HG03139 (cell line): Measurements from ENCODE around the gene ENDOV.

Source experiments
- ATAC-seq: cut with Tn5 transposase; IDR thresholded peaks from one replicate; pipeline ENCODE4 v1.9.1; 2021; ENCODE audit not compliant: unreplicated experiment

Gene ENDOV

DNA sequence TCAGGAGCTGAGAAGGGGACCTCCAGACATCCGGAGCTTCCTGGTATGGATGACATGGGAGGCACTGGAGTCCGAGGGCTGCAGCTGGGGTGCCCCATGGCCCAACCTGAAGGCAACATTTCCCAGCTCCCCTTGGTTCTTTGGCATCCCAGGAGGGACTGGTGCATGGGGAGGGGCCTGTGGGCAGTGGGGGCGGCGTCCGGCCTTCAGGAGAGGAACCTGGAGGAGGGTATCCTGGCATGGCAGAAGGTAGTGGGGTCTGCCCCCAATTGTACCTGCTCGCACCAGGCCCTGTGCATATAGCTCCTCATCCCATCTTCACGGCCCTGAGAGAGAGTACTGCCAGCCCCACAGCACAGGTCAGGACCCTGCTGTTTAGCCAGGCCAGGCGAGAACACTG is 49.5 kb downstream of the ENDOV start:
- no peak for ATAC-seq

DNA sequence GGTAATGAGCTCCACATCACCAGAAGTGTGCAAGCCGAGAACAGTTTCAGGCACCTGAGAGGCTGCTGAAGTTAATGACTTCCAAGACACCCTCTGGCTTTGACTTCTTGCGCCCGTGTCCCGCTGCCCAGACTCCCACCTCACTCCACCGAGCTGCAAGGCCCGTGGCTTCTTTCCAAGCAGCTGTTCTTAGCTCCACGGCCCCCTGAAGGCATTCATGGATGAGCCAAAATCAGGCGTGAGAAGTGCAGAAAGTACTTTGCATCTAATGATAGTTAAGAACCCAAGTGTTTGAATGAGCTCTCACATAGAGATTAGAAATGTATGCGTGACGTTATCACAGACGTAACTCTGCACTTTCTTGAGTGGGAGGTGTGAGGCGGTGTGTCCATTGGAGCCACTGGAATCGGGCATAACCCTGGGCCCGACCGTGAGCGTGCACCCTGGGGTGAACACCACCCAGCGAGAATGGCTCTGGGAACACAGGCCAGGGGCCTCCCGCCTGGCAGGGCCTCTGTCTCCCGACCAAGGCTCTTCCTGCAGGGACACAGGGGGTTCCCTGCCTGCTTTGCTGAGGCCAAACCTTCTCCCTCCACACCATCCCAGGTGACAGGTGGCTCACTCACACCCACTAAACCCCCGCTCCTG is 50.5 kb downstream of the ENDOV start:
- no peak for ATAC-seq

DNA sequence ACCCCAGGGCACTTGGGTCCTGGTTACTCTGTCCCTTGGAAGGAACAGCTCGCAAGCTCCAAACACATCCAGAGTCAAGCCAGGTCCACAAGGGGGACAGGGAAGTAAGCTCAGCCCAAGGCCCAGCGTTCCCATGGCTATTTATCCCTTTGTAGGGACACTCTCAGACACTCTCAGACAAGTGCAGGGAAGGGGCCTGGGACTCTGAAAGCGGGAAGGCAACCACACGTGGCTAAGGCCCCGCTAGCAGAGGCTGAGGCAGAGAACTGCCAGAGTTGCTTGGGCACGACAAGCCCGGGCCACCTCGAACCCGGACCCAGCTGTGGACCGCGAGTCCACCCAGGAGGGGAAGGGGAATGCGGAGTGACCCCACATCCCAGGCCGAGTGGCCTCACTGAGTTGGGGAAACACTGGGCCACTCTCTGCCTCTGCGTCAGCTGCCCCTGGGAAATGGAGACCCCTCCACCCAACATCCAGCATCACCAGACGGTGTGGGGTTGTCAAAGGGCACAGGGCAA is 51.3 kb downstream of the ENDOV start:
- no peak for ATAC-seq

DNA sequence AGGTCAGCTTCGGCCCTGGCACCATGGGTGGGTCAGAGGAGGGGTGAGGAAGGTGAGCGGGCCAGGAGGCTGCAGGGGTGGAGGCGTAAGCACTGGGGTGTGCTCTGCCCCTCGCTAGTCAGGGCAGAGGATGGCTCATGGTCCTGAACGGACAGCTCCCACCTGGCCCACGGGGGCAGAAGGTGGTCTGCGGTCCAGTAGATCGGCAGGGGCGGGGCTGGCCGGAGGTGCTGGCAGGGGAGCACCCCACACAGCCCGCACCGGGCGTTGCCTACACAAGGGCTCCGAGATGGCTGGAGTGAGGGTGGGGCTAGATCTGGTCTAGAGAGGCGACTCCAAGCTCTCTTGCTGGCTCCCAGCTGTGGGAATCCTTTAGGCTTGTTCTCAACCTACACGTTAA is 53.3 kb downstream of the ENDOV start:
- ATAC-seq = no peak

DNA sequence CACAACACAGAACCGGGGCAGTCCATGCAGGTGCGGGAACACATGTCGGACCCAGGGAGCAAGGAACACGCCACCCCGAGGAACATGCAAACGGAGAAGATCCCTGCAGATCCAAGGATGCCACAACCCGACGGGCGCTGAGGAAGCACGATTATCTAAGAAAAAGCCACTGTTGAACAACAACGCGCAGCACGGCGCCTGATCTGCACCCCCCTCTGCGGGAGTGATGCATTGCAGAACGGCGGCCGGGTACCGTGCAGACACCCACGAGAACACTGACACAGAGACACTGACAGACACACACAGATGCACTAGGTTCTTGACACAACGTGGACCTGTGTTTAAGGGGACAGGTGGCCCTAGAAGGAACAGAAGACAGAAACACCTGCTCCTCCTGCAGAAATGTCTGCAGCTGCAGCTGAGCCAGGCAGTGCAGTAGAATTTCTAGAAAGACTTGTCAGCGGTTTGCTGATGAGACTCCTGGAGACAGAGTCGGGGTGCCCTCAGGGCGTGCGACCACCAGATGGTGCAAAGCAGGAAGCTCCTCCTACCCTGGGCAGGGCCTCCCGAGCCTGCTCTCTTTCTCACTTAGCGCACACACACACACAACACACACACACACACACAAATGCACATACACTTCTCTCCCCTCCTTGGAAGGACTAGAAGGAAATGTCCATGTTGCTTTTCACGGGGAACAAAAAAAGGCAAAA is 54.0 kb downstream of the ENDOV start:
- no peak for ATAC-seq

DNA sequence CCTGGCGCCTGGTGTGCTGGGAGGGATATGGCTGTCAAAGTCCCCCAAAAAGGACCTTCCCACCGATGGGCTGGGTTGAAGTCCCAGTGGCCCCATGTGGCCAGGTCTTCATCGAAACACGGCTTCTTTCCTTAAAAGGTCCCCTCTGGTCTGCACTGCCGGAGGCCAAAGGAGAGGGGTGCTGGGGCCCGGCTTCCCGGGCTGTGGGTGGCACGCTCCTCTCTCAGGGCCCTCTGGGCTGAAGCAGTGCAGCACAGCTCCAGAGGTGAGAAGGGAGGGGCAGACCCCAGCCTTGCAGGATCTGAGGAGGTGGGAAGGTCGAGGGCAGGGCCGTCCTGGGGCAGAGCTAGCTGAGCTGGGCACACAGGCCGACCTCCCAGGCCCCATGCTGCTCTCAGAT is 54.7 kb downstream of the ENDOV start:
- no peak for ATAC-seq

DNA sequence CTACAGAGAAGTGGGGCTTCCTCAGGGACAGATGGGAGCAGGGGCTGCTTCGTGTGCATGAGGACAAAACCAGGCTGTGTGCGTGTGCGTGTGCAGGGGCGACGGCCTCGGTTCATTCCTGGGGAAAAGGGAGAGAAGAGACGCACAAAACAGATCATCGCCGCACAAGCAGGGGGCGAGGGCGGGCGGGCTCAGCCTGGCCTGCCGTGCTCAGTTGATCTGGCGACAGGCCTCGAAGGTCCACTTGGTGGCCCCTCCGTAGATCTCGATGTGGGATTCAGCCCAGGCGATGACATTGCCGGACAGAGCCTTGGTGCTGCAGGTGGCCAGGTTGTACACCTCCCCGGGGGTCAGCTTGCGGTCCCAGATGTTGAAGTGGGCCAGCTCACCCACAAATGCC is 55.6 kb downstream of the ENDOV start:
- ATAC-seq = no peak

DNA sequence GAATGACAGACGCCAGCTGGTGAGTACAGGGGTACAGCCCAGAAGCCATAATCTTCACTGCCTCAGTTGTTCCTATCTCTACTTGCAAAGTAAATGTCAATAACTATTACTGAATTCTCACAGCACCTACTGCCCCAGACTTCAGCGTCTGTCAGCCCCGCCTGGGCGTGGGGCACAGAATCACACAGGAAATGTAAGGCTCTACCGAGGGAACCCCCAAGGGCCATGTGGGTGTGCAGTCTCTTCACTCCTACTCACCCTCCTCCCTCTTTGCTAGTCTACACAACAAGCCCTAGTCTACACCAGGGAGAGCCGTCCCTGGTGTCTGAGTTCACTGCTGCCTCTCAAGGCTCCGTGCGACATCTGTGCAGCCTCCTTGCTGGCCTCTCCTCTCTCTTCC is 57.0 kb downstream of the ENDOV start:
- ATAC-seq = no peak

DNA sequence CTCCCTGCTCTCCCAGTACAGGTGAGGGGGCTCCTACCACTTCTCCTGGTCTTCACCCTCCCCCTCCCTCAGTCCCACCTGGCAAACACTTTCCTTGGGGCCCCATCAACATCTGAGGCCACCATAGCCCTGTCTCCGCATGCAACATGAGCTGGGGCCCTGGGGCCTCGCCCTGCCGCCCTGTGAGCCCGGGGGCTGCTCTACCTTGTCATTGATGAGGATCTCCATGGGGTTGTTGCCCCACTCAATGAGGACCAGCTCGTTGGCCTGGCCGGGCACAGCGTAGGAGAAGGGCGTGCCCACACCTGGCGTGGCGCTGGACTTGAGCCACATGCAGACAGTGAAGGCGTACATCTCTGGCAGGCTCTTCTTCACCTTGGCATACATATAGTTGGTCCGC is 58.0 kb downstream of the ENDOV start:
- ATAC-seq = no peak

DNA sequence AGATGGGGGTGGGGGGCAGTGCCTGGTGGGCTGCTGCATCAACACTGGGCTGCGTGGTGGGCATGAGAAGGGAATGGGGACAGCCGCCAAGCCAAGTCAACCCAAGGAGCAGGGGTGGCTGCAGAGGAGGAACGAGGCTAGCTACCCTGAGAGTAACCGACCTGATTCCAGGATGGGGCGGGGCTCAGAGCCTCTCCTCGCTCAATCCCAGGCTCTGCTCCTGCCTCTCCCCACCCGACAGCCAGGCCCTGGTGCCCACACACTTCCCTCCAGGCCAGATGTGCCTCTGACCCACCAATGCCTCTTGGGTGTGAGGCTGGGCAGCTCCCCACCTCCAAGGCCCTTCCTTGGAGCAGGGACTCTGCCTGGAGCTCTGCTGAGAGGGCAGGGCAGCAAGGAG is 58.7 kb downstream of the ENDOV start:
- ATAC-seq = no peak

DNA sequence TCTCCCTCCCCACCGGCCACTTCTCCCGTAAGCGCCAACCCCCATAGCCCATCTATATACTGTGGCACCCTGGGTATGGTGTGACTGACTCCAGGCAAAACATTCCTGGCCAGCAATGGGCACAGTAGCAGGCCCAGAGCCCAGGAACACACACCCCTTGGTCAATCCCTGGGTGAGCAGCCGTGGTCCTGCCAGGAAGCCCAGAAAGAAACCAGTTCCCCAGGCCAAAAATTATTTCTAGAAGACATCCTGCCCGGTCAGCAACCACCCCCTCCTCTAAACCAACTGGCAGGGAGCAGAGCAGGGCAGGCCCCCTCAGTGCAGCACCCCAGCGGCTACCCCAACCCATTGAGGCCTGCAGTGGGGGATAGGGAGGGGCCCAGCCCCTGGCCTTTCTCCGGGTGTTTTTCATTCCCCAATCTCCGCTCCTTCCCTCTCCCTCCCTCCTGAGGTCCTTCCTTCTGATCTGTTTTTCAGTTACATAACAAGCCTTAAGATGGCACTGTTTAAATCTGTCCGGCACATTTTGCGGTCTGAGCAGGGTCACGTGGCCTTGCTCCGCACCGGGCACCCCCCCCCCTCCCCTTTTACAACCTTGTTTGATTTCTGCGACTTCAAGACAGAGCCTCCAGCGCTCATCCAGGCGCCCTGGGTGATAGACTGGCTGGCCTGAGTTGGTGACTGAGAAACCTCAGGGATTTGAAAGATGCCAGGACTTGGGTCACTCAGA is 59.4 kb downstream of the ENDOV start:
- ATAC-seq = no peak

DNA sequence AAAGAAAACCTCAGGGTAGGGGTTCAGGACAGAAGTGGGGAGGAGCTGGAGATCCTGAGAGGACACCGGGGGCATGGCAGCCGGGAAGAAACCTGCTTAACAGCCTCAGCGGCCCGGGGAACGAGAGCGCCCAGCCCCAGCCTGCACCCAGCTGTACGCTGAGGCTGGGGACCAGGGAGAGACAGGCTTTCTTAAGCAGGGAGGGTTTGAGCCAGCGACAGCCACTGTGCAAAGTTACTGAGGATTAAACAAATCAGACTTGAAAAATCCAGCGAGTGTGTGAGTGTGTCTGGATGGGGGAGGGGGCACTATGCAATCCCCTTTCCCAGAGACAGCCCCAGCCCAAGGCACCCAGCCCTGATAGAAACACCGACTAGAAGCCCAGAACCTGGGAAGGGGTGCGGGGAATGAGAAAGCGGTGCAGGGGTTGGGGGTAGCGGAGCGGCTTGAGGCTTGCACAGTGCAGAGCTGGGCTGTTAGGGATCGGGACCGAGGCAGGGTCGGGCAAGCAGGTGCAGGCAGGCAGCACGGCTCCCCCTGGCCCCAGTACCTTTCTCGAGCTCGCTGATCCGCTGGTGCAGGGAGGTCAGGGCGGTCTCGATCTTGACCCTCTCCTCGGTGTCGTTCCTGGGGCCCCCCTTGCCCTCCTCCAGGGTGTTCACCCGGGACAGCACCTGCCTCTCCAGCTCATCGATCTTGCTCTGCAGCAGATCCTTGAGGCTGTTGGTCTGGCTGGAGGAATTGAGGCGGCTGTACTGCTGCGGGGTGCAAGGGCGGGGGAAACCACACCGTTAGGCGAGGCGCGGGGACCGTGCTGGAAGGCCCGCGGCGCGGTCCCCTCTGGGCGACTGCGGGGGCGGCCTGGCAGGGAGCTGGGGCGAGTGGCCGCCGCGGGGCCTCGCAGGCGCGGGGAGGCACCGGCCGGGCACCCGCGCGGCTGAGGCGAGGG is 60.3 kb downstream of the ENDOV start:
- ATAC-seq = no peak

DNA sequence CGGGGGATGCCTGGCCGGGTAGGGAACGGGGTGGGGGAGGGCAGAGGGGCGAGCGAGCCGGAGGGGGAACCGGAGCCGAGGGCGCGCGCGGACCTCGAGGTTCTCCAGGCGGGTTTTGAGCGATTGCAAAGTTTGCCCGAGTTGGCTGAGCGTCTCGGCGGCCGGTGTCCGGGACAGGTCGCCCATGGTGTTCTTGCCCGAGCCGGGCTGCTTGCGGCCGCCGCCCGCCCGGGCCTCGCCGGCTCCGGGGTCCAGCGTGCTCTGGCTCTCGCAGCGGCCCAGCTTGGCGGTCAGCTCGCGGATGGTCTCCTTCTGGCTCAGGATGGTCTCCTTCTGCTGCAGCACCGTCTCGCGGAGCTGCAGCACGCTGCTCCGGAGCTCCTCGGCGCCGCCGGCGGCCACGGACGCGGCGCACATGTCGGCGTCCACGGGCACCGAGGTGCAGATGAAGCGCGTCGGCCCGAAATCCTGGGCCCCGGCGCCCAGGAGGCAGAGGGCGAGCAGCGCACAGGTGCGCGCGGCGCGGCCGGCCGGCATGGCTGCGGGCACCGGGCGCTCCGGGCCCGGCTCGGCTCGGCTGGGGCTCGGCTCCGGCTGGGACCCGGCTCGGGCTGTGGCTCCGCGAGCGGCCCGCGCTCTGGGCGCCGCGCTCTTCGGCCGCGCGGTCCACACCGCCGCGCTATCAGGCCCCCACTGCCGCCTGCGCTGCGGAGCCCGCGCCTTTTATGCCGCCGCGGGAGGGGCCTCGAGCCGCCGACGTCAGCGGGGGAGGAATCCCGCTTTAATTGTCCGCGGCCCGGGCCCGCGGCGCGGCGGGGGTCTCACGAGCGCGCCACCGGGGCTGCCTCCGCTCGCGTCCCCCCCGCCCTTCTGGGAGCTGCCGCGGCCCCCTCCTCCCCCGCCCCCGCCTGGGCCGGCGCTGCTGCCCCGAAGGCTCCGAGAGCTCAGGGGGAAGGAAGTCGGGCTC is 61.2 kb downstream of the ENDOV start, which contains the start of gene NPTX1:
TSS of gene NPTX1 (minus strand) at position 698 of the 967 bp plus-strand sequence. CDS start at position 537, 161 bp downstream.
- no peak for ATAC-seq

DNA sequence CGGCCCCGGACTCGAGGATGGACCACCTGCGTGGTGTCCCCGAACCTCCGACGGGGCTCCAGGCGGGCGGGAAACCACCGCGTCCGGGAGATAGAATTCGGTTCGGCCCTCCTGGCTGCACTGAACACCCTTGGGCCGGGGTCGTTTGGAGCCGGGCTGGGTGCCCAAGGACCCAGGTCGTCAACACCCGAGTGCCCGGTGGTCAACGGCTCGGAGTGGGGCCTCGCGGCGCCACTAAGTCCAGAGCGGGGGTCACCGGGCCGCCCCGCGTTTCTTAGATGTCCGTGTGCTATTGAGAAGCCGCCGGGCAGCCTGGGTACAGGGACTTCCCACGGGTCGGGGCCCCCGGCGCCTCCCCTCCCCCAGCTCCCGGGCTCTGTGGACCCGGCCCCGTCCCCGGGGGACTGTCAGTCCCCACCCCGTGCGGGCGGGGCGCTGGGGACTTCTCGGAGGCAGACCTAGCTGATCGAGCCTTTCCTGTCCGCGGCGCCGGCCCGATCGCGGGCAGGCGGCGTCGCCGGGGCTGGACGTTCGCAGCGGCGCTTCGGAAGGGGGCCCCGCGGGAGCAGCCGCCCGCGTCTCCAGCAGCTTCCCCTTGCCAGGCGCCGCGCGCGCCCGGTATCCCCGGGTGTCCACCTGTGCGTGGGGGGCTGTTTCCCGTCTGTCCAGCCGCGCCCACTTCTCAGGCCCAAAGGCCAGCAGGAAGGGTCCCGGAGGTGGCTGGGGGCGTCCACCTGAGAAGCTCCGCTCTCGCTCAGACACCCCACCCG is 62.1 kb downstream of the ENDOV start:
- ATAC-seq = no peak

DNA sequence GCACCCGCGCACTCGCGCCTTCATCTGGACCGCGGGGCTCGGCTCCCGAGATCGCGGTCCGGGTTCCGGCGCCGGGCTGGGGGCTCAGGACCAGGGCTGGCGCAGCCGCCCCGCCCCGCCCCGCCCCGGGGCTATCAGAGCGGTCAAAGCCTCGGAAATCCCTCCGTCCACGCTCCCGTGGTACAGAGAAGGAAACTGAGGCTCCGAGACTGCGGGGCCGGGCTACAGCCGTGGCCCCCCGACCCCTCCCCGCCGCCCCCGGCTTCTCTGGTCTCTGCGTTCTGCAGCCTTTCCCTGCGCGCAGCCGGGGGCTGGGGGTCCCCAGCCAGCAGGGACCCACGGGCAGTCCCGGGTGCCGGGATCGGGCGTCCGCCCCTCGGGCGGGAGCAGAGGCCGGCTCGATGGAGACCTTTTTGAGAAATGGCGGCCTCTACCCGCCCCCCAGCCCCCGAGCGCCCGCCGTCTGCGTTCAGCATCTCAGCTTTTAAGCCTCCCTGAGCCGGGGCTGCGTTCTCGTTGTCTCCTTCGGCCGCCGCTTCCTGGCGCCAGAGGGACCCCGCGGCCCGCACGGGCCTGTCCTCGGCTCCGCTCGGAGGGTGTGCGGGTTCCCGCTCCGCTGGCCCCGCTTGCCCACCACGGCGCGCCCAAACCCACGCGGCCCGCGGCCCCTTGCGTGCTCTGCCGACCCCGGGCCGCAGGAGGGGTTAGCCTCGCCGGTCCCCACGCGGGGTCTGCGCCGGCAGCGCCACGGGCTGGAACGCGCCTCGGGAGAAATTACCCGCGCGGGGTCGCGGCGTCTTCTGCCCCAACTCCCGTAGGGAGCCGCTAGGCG is 62.9 kb downstream of the ENDOV start:
- no peak for ATAC-seq

DNA sequence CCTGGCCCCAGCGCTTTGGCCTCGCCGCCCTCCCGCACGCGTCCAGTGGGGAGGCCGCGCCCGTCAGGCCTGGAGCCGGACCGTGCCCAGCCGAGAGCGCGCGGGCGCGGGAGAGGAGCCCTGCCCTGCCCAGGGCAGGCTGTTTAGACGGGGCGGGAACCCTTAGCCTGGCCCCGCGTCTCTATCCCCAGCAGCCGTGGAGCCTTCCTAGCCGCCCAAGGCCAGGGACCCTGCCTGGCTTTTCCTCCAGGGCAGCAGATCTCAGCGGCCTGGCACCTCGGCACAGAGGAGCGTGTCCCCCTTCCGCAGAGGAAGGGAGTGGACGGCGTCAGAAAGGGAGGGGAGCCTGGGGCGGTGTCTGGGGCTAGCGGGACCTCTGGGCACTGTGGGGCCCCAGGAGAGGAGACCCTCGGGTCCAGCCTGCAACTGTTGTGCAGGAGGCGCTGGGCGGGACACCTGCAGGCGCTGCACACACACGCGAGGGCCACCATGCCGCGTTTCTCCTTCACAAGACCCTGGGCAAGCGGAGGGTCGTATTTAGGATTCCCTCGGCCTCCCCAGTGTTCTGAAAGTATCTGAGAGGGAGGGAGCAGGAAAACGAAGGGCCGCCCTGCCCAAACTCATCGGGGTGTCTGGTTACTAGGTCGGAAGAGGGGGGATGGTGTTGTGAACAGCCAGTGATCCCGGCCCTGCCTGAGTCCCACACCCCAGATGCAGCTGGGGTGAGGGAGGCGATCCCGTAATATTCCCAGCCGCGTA is 63.7 kb downstream of the ENDOV start:
- no peak for ATAC-seq

DNA sequence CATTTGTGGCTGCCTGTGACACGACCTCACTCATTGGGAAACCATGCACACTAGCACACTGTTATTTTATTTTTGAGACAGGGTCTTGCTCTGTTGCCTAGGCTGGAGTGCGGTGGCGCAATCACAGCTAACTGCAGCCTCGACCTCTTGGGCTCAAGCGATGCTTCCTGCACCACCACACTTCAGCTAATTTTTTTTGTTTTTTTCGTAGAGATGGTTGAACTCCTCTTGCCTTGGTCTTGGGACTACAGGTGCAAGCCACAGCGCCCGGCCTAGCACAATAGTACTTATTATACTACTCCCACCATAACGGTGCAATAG is 64.2 kb downstream of the ENDOV start:
- no peak for ATAC-seq
